Measurements from ENCODE around the gene PNPLA5.

DNA sequence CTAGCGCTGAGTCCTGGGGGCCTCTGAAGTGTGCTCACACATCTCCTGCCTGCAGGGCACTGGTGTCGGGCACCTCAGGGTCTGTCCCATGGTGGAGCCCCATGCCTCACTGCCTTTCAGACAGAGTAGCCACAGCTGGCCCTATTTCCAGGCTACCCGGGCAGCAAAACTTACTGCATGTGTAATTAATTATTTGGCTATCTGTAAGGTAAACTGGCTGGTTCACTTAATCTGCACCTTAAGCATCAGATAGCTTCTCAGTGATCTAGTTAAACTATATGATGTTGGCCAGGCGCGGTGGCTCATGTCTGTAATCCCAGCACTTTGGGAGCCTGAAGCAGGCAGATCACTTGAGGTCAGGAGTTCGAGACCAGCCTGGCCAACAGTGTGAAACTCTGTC is 37.1 kb upstream of the PNPLA5 start:
- TF ChIP-seq, protein P1, sequence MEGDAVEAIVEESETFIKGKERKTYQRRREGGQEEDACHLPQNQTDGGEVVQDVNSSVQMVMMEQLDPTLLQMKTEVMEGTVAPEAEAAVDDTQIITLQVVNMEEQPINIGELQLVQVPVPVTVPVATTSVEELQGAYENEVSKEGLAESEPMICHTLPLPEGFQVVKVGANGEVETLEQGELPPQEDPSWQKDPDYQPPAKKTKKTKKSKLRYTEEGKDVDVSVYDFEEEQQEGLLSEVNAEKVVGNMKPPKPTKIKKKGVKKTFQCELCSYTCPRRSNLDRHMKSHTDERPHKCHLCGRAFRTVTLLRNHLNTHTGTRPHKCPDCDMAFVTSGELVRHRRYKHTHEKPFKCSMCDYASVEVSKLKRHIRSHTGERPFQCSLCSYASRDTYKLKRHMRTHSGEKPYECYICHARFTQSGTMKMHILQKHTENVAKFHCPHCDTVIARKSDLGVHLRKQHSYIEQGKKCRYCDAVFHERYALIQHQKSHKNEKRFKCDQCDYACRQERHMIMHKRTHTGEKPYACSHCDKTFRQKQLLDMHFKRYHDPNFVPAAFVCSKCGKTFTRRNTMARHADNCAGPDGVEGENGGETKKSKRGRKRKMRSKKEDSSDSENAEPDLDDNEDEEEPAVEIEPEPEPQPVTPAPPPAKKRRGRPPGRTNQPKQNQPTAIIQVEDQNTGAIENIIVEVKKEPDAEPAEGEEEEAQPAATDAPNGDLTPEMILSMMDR (IDR thresholded peaks at IDR 0.05 in 4 of 5, conservative IDR thresholded peaks at IDR 0.05 in 1 of 5): no peak
- TF ChIP-seq POLR2A (IDR thresholded peaks at IDR 0.05): no peak

All from gastrocnemius medialis (tissue), 4 donors.